Breast epithelium (tissue), 3 donors: ENCODE measurements around the gene OTOF.

Experiments
- POLR2A ChIP-seq: fragments of 450-650 bp; IDR thresholded peaks from one replicate; pipeline ENCODE4 v1.6.1; 2016; ENCODE audit warnings: antibody characterized with exemption, mild to moderate bottlenecking, moderate library complexity
- POLR2AphosphoS5 ChIP-seq, 3 donors: sonication (generic); formaldehyde crosslinking; IDR thresholded peaks; one replicate each; pipeline ENCODE4 v1.6.1; 2017; ENCODE audit warnings: antibody characterized with exemption in 3 of 3
- TF ChIP-seq, protein P1 (sequence below), 3 donors: fragments of 450-650 bp; IDR thresholded peaks; one replicate each; pipeline ENCODE4 v1.5.1; 2016 to 2017; ENCODE audit warnings: antibody characterized with exemption in 3 of 3, mild to moderate bottlenecking in 3 of 3, moderate library complexity in 3 of 3

DNA sequence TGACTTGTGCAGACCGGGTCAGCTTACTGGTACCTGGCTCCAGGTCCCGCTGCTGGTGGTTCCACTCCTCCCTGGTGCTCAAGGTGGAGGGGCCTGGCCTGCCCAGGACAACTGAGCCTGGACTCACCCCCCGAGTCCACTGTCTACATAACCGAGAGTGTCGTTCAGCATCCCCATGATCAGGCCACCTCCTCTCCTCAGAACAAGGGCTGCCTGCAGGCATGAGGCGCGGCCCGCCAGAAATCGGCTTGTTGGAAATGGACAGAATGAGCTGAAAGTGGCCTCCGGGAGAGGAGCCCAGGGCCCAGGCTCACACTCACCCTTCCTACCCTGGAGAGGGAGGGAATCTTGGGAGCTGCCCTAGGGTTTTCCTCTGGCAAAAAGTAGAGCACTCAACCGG lies 38.9 kb upstream of the OTOF start:
- no peak for TF ChIP-seq POLR2A
- TF ChIP-seq, protein P1, sequence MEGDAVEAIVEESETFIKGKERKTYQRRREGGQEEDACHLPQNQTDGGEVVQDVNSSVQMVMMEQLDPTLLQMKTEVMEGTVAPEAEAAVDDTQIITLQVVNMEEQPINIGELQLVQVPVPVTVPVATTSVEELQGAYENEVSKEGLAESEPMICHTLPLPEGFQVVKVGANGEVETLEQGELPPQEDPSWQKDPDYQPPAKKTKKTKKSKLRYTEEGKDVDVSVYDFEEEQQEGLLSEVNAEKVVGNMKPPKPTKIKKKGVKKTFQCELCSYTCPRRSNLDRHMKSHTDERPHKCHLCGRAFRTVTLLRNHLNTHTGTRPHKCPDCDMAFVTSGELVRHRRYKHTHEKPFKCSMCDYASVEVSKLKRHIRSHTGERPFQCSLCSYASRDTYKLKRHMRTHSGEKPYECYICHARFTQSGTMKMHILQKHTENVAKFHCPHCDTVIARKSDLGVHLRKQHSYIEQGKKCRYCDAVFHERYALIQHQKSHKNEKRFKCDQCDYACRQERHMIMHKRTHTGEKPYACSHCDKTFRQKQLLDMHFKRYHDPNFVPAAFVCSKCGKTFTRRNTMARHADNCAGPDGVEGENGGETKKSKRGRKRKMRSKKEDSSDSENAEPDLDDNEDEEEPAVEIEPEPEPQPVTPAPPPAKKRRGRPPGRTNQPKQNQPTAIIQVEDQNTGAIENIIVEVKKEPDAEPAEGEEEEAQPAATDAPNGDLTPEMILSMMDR (IDR thresholded peaks at IDR 0.05): no peak
- TF ChIP-seq POLR2AphosphoS5 (IDR thresholded peaks at IDR 0.05): no peak
